GM21723 (cell line): ENCODE measurements around the gene LMOD2.
A peak's percentile ranks its signal among the peaks of the same experiment; 100 is the strongest.
"Not testable (repeated sequence)": the region's sequence is repeated elsewhere in the genome, so short reads cannot be mapped to it uniquely, and the experiment has no call there.

Source experiments
- ATAC-seq: cut with Tn5 transposase; IDR thresholded peaks from one replicate; pipeline ENCODE4 v1.9.1; 2021; ENCODE audit warnings: mild to moderate bottlenecking, moderate library complexity; ENCODE audit not compliant: unreplicated experiment

LMOD2 gene, protein sequence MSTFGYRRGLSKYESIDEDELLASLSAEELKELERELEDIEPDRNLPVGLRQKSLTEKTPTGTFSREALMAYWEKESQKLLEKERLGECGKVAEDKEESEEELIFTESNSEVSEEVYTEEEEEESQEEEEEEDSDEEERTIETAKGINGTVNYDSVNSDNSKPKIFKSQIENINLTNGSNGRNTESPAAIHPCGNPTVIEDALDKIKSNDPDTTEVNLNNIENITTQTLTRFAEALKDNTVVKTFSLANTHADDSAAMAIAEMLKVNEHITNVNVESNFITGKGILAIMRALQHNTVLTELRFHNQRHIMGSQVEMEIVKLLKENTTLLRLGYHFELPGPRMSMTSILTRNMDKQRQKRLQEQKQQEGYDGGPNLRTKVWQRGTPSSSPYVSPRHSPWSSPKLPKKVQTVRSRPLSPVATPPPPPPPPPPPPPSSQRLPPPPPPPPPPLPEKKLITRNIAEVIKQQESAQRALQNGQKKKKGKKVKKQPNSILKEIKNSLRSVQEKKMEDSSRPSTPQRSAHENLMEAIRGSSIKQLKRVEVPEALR

DNA sequence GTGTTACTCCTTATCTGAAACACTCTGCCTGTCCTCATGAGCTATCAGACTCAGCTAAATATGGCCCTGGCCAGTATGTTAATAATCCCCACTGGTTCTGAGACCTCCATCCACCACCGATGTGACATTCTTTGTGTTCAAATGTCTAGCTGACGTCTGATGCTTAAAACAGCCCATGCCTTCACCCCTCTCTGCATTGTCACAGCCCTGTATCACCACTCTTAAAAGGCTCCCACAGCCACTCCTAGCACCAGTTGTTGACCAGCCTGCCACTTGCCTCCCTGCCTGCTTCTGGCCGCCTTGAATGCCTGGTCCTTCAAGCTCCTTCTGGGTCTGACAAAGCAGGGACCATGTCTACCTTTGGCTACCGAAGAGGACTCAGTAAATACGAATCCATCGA, at the start of gene LMOD2:
Gene LMOD2 (plus strand): TSS at position 253 of the 400 bp plus-strand sequence. CDS start 98 bp downstream, at position 351.
- ATAC-seq = no peak

DNA sequence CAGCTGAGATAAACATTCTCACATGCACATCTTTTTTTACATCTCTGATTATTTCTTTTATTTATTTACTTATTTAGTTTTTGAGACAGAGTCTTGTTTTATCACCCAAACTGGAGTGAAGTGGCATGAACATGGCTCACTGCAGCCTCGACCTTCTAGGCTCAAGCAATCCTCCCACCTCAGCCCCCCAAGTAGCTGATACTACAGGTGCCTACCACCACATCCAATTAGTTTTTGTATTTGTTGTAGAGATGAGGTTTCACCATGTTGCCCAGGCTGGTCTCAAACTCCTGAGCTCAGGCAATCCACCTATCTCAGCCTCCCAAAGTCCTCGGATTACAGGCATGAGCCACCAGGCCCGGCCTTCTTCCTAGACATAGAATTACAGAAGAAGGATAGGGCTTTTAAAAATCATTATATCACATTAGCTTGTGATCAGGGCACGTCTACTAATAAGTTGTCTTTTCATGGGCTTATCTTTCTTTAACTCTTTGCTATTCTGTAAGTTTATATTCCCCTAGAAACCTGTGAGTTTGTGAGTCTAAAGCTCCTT, 48.2 kb upstream of the LMOD2 start:
- no peak for ATAC-seq

DNA sequence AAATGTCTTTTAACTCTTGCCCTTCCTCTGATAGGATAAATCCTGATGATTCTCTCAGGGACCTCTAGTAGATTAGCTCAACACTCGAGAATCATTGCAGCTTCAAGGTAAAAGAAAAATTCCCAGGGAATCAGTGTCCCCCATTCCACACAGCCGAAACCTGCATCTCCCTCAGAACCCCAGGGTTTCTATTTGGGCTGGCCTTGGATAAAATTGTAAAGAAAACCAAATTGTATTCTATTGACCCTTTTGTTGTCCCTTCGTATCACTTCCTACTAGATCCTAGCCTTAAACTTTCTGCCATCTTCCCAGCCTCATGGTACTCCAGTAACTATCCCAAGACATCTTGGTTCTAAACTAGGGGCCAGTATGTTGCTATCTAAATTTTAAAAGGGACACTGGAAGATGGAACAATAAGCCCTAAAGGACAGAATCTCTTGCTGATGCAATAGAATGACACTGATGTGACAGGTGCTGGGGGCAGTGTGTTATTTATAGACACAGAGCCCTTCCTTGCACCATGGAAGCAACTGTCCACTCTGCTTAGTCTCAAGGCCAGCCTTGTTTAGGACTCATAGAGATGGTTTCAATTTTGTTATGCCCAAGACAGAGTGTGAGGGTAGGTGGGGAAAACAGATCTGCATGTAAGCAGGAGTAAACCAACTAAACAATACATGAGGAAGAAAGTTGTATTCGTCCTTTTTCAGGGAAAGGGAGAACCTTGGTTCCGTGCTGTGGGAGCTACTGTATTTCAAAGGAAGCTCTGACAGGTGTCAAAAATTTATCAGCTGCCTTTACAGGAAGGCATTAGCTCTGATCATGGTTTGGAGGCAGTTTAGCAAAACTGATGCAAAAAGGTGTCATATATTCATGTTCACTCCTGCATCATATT, 46.4 kb upstream of the LMOD2 start:
- ATAC-seq = no peak

DNA sequence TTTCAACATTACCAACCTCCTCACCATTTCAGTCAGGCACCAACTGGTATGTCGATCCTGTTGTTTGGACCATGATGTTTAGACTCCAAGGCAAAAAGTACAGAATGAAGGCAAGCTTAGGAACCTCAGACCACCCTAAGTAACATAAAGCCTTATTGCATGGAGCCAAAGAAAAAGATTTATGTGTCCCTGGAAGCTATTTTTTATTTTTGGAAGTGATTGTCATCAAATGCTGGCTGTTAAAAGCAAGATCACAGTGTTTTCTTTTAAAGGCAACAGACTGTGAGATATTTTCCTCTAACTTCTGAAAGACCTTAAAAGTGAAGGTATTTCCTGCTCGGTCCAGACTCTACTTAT, 45.8 kb upstream of the LMOD2 start:
- ATAC-seq = no peak

DNA sequence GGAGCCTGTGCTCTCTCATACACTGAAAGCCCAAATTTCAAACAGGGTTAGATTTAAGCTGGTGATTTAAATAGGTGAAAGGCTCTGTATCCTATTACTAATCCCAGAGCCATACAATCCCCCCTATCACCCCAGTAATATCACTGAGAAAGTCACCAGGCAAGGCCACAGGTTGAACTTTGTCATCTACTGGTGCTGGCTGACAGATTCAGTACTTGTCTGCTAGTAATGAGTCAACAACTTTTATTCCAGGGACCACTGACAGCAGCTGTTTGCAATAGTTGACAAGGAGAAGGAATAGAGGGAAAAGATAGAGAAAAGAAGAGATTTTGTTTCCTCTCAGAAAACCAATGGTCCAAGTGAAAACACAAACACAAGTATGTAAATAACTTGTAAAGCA, 43.6 kb upstream of the LMOD2 start:
- ATAC-seq = no peak

DNA sequence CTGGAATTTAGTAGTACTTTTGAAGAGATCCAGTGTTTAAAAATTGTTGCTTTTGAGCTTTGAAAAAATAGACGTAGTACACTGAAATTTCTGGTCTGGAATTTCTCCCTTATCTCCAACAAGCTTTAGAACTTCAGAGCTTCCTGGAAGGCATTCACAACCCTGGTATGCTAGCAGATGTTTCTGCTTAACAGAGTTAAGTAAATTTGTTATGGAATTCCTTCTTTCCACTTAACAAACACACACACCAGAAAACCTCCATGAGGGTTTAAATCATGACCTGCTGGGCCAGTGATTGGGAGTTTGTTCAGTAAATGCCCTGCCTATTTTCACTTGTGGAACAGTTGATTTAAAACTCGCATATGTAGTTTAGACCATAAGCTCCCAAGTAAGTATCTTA, 40.3 kb upstream of the LMOD2 start:
- no peak for ATAC-seq

DNA sequence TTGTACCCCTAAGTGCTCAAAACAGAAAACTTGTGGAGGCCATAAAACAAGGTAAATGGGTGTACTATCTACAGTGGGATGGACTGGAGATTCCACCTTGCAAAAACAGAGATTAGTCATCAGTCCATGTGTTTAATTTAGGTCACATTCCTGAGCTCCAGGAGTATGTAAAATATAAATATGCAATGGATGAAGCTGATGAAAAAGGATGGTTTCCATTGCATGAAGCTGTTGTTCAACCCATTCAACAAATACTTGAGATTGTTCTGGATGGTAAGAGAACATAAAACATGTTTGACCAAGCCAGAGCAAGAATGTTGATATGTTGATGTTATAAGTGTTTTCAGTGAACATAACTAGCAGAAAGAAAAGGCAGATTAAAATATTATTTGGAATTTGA, 39.4 kb upstream of the LMOD2 start:
- ATAC-seq = no peak

DNA sequence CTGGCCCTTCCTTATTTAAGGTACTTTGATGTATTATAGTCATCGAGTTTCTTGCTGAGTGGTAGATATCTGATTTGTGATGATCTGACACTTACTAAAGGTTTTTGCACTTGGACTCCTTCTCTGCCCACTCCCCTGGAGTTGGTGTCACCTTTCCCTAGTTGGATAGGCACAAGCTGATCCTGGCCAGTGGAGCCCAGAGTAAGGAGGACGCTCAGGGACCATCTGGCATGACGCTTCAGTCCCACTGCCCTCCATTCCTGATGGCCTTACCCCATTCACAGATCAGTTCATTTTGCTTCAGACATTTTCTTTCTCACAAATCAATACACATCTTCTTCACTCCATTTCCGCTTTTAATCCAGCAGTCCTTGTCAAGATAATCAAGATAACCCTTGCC, 34.0 kb upstream of the LMOD2 start:
- ATAC-seq = no peak

DNA sequence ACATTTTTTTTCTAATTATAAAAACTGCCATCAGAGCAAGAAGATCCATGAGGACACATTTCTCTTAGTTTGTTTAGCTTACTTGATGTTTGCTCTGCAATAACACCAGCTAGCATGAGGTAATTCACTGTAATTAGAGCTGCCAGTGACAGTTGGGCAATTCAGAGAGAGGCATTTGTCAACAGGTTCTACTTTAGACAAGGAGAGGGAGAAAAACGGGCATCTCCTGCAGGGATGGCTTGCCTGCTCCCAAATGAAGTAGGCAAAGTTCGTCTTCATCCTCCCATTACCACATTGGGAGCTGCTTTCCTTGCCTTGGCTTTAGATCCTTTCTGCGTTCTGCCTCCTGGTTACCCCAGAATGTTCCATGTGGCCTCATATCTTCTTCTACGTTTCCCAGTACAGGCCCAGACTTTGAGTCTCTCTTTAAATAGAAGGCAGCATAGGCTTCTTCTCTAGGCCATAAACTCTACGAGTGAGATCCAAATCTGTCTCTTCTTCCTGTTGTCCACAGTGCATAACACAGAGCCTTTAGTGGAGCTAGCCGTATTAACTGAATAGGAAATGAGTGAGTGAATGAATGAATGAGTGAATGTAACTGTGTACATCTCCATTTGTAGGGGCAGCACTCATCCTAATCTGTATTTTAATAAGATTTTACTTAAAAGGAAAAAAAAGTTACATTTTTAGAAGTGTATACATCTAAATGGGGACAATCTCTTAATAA, 32.8 kb upstream of the LMOD2 start:
- no peak for ATAC-seq

DNA sequence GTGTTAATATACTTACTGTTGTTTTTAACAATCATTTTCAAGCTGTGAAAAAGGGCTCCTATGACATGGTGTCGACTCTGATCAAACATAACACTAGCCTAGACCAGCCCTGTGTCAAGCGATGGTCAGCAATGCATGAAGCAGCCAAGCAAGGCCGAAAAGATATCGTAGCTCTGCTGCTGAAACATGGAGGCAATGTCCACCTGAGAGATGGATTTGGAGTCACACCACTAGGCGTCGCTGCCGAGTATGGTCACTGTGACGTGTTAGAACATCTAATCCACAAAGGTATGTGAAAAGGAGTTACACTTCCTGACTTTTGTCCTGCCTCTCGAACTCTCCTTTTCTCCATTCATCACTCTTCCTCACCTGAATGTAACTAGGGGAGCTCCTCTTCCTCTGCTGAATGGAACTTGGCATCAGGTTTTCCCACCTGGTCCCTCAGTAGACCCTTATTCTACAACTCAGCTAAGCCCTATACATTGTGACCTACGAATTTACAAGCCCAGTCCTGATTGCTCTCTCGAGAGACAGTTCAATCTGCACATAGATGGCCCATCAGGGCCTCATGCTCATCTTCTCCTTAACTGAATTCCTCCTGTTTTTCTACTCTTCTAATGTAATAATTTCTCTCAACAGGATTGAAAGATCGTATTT, 31.0 kb upstream of the LMOD2 start:
- ATAC-seq = peak; percentile 97

DNA sequence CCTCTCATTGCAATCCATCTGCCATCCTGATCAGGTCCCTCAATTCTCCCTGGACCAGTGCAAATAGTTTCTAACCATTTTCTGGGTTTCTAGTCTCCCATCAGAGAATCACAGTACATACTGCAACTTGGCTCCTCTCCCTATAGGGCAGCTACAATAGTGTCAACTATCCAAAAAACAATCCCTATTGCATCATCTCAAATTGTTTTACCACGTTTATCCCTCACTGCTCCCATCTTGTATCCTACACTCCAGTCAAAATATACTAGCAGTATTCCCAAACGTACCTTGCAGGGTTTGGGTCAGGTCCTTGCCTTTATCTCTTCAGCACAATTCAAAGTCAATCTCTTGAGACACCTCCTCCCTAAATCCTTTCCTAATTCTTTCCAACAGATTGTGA, 30.4 kb upstream of the LMOD2 start:
- no peak for ATAC-seq

DNA sequence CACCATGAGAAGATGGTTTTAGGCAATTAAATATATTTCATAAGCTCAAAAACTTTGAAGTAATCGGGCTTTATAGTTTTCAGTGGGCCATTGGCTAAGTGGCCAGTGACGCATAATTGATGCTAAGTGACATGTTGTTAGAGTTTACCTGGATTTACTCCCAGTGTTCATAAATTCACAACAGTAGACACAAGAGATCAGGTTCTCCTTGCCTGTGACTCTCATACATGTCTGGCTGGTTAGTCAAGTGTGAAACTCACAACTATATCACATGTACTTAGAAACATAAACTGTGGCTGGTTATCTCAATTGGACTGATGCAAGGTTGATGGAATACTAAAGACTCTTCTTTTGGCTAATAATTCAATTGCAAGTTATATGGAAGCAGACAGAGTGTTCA, 27.8 kb upstream of the LMOD2 start:
- no peak for ATAC-seq

DNA sequence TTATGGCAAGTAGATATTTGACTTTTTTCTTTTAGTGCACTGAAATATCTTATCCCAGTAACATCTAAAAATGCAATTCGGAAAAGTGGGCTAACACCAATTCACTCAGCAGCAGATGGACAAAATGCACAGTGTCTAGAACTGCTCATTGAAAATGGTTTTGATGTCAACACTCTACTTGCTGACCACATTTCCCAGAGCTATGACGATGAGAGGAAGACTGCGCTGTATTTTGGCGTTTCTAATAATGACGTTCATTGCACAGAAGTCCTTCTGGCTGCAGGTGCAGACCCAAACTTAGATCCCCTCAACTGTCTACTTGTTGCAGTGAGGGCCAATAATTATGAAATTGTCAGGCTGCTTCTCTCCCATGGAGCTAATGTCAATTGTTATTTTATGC, 26.8 kb upstream of the LMOD2 start:
- ATAC-seq = no peak

DNA sequence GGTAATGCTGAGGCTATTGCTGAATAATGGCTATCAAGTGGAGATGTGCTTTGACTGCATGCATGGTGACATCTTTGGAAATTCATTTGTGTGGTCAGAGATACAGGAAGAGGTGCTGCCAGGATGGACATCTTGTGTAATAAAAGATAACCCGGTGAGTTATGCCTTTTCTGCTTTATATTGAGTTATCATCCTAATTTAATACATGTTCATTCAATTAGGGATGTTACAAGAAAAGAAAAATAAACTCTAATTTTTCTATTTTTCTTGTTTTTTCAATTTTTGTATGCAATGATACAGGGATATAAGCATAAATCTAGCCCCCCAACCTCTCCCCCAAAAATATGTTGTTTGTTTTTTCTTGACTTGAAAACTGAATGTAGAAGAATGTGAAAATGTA, 26.4 kb upstream of the LMOD2 start:
- ATAC-seq = no peak

DNA sequence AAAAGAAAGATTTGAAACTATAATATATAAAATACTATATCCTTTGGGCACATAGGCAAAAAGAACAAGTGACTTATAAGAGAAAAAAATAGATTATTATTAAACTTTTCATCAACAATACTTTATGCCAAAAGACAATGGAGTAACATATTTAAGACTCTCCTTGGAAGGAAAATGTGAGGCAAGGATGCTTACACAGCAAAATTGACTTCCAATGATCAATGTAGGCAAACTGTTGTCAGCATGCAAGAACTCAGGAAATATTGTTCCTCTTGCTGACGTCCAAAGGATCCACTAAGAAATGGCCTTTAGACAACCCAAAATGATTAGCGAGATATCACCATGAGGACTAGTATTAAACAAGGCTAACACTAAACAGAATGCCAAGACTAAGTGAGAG, 22.9 kb upstream of the LMOD2 start:
- ATAC-seq = no peak

DNA sequence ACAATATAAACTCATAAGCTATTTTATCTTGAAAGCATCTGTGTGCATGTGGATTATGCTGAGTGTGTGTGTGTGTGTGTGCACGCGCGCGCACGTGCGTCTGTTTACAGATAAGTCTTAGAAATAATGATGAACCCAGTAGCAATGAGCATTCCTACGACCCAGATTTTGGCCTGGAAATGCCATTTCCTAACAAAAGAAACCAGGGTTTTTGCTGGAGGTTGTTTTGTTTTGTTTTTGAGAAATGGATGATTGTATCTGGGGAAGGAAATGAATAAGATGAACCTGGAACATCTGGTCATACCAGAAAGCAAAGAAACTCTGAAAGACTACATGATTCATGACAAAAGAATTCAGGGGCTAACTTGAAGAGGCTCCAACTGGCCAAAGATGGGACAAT, 22.1 kb upstream of the LMOD2 start:
- no peak for ATAC-seq

DNA sequence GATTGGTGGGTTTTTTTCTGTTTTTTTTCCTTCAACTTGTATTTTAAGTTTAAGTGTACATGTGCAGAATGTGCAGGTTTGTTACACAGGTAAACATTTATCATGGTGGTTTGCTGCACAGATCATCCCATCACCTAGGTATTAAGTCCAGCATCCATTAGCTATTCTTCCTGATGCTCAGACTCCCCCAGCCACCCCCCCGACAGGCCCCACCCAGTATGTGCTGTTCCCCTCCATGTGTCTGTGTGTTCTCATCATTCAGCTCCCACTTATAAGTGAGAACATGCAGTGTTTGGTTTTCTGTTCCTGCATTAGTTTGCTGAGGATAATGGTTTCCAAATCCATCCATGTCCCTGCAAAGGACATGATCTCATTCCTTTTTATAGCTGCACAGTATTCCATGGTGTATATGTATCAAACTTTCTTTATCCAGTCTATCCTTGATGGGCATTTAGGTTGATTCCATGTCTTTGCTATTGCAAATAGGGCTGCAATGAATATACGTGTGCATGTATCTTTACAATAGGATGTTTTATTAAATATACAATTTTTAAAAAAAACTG, 21.6 kb upstream of the LMOD2 start:
- ATAC-seq = not testable (repeated sequence)

DNA sequence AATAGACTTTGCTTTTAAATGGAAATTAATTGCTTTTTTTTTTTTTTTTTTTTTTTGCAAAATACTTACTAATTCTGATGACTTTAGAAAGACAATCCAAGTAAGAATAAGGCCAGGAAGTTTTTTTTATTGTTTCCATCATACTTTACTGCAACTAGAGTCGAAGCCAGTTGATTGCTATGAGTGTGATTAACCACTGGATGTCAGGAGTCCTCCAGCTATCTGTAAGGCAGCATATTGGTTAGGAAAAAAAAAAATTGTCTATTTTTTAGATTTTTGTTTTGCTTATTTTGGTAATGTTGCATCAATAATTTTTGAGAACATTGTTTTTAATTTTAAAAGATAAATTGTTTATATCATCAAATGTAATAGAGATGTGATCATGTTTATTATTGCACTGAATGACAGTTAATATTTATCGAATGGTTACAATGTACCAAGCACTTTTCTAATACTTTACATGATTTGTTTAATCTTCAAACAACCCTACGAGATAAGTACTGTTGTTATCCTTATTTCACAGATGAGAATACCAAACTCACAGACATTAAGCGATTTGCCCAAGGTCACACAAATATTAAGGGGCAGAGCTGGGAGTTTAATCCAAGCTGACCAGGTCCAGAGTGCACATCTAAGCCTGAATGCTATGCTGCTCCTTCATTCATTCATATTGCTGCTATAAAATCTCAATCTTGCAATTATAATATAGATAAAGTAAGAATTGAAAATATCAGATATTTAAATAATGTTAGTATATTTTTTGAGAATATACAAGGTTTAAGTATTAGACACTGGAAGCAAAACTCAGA, 19.9 kb upstream of the LMOD2 start:
- peak; percentile 76 for ATAC-seq

DNA sequence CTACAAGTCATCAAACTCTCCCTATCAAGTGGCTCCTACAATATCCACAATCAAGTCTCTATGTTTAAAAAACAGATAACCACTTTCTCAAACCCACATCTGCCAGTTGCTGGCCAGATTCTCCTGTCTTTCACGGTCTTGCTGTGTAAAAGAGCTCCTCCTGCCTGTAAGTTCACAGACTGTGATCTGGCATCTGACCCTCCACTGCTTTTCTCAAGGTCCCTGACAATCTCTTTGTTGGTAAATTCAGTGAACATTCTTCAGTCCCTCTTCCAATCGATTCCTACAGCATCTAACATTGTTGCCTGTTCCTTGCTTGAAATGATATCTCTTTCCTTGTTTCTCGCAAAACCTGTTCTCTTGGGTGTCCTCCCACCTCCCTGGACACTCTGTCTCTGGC, 18.5 kb upstream of the LMOD2 start:
- no peak for ATAC-seq
